HUES48 (cell line): ENCODE results near the gene CD34.
"Not testable (repeated sequence)": the region's sequence is repeated elsewhere in the genome, so short reads cannot be mapped to it uniquely, and the experiment has no call there.

Experiments
- H3K27ac ChIP-seq: one replicate; pipeline ENCODE4 v1.7.0; 2013; ENCODE audit warnings: low read depth, low read length, inconsistent platforms
- H3K27me3 ChIP-seq: 2 replicates; pipeline ENCODE4 v1.6.1; 2013; ENCODE audit warnings: mild to moderate bottlenecking, low read length; ENCODE audit not compliant: control insufficient read depth, insufficient read depth
- H3K36me3 ChIP-seq: 2 replicates; pipeline ENCODE4 v1.6.1; 2013; ENCODE audit warnings: low read length; ENCODE audit not compliant: control insufficient read depth, insufficient read depth
- H3K4me1 ChIP-seq: 2 replicates; pipeline ENCODE4 v1.6.1; 2013; ENCODE audit warnings: mild to moderate bottlenecking, low read length; ENCODE audit not compliant: control insufficient read depth, insufficient read depth
- H3K4me3 ChIP-seq: 2 replicates; pipeline ENCODE4 v1.5.1; 2013; ENCODE audit warnings: mild to moderate bottlenecking, low read depth, low read length
- H3K9ac ChIP-seq: 2 replicates; pipeline ENCODE4 v1.6.1; 2013; ENCODE audit warnings: mild to moderate bottlenecking, low read depth, low read length, moderate library complexity
- H3K9me3 ChIP-seq: 2 replicates; pipeline ENCODE4 v1.6.1; 2013; ENCODE audit warnings: low read length; ENCODE audit not compliant: control insufficient read depth, insufficient read depth

Gene CD34

DNA sequence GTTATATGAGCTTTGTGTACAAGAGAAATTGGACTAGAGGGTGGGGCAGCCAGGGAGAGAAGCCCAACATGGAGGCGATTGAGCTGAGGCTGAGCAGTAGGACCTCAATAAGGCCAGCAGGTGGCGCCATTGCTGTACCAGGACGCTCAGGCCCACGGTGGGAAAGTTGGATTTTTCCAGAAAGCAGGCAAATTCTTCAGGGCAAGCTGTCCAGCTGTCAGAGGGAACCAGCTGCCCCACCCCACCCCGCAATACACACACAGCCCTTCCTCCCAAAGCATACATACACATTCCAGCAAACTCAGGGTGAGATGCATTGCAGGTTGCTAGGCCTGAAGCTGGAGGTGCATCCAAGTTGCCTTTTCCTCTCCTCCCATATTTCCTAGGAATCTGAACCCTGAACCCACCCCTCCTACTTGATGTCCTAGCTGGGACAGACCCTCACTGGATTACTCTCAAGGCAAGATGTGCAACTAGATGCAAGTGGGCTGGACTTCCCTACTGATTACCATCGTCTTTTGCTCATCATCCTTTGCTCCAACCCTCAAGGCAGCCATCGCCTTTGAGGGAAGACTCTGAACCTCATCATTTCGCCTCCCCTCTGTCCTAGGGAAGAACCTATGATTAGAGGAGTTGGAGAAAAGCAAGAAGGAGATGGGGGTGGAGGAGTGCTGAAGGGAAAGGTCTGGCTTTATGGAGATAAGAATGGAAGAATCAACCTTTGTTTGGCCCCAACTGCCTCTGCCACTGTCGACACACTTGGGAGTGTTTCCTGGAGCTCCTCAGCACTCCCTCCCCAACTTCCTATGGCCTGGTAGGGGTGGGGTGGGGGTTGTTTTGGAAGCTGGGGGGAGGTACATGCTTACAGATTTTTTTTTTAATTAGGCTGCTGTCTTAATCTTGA, 25.5 kb downstream of the CD34 start:
- Histone ChIP-seq H3K4me1 (no peaks in the 10 kb centered on the region), H3K27me3 (0 out of 2 replicates have a peak, but pooled peaks cover 3% of the 10 kb centered on the region), H3K9ac (no peak overlapping the region), H3K4me3 (no peak overlapping the region), H3K9me3 (no peaks in the 10 kb centered on the region), H3K36me3 (no peaks in the 10 kb centered on the region), H3K27ac (no peak overlapping the region)

DNA sequence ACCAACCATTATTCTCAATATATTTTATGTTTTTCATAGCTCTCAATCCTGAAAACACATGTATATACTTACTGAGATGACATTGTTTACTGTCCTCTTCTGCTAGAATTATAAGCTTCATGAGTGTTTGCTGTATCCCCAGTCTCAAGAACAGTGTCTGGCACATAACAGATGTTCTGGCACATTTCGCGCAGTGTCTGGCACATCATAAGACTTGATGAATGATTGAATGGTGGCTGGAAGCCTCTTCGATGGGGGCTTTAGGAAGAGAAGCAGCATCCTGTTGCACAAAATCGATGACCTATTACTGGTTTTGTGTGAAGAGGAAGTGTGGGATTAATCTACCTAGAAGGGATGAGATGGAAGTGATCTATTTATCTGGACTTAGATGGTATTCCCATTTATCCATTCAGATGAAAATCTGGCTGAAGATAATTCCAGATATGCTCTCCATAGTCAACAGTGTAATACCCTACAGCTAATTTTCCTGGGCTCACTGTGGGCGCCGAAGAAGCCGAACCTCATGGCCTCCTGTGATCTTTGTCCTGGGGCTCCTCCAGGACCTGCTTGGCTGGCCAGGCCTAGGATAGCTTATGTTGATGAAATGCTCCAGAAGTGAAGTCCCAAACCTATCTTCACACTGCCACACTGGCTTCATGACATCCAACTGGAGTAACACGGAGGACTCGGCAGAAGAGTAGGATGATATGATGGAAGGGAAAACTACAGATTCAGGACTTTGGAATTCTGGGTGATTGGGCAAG, 26.5 kb downstream of the CD34 start:
- Histone ChIP-seq H3K27ac (no peak overlapping the region), H3K9ac (no peak overlapping the region), H3K4me3 (no peak overlapping the region), H3K36me3 (no peaks in the 10 kb centered on the region), H3K9me3 (no peaks in the 10 kb centered on the region), H3K4me1 (no peaks in the 10 kb centered on the region), H3K27me3 (0 out of 2 replicates have a peak, but pooled peaks cover 3% of the 10 kb centered on the region)

DNA sequence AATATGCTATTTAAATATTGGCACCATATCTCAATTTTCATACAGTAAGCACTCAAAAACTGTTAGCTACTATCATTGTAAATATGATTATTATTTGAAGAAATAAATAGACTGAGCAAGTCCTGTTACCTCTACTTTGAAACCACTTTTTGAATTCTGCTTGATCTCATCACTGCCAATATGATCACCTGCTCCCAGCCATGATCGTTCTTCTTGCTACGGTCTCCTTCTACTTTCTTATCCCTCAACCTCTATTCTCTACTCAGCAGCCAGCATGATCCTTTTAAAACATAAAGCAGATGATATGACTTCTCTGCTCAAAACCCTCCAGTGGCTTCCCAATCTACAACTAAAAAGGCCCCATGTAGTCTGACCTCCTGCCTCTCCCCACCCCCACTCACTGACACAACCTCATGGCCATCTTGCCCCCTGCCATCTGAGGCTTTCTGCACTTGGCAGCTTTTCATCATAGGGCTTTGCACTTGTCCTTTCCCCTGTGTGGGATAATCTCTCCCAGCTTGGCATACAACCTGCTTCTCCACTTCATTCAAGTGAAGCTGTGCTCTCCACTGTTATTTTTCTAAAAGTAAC, 27.2 kb downstream of the CD34 start:
- H3K4me3 ChIP-seq = no peak overlapping the region
- no peaks in the 10 kb centered on the region for H3K4me1 ChIP-seq
- H3K9ac ChIP-seq = no peak overlapping the region
- no peaks in the 10 kb centered on the region for H3K36me3 ChIP-seq
- no peaks in the 10 kb centered on the region for H3K9me3 ChIP-seq
- H3K27me3 ChIP-seq = 0 out of 2 replicates have a peak, but pooled peaks cover 3% of the 10 kb centered on the region
- no peak overlapping the region for H3K27ac ChIP-seq

DNA sequence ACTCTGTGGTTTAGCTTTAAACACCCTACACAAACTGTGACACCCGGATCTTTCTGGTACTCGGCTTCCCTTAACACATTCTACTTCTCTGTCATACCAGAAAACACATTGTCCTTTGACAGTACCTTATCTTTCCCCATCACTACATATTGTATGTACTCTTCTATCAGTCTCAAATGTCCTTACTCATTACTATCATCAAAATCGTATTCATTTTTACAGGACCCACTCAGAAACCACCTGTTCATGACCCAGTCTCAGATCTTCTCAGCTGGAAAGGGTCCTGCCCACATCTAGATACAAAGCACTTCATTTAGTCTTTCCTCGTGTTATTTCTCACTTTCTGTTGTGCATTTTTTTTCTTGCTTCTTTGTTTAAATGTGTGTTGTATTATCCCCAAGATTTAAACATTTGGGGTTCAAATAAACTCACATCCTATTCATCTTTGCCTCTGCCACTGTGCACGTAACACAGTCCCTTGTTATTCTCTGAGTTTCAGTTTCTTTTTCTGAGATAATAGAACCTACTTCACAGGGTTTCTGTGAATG, 27.7 kb downstream of the CD34 start:
- no peaks in the 10 kb centered on the region for H3K9me3 ChIP-seq
- H3K4me3 ChIP-seq = no peak overlapping the region
- H3K4me1 ChIP-seq = no peaks in the 10 kb centered on the region
- H3K27me3 ChIP-seq = 0 out of 2 replicates have a peak, but pooled peaks cover 3% of the 10 kb centered on the region
- H3K27ac ChIP-seq = no peak overlapping the region
- no peak overlapping the region for H3K9ac ChIP-seq
- H3K36me3 ChIP-seq = no peaks in the 10 kb centered on the region

DNA sequence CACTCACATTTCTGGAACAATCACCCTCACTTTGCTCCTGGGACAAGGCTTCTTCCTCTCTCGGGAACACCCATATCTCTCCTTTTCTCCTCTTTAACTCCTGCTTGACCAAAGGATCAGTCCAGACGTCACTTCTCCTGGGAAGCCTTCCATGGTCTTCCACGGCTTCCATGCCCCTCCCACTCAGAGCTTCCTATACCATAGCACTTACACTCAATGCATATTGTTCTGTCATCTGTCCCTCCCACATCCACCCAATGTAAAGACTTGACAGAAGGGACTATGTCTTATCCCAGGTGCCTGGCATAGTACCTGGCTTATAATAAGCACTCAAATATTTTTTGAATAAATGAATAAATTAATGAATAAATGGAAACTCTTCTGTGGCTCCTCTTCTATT, 28.2 kb downstream of the CD34 start:
- H3K27me3 ChIP-seq = 0 out of 2 replicates have a peak, but pooled peaks cover 3% of the 10 kb centered on the region
- no peak overlapping the region for H3K9ac ChIP-seq
- H3K36me3 ChIP-seq = no peaks in the 10 kb centered on the region
- H3K9me3 ChIP-seq = no peaks in the 10 kb centered on the region
- H3K4me1 ChIP-seq = no peaks in the 10 kb centered on the region
- no peak overlapping the region for H3K27ac ChIP-seq
- H3K4me3 ChIP-seq = no peak overlapping the region

DNA sequence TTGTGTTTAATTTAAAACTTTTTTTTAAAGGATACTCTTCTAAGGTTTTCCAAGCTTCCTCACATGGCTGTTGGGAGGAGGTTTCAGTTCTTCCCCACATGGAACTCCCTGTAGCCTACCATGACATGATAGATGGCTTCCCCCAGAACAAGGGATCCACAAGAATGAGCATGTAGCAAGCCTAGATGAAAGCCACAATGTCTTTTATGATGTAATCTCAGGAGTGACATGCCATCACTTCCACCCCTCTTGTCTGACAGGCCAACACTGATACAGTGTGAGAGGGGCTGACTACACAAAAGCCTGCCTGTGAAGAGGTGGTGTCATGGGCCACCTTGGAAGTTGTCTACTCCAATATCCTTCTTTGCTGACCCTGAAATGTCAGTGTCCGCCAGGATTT, 32.0 kb downstream of the CD34 start:
- Histone ChIP-seq H3K9me3 (no peaks in the 10 kb centered on the region), H3K4me1 (no peaks in the 10 kb centered on the region), H3K9ac (no peak overlapping the region), H3K36me3 (no peaks in the 10 kb centered on the region), H3K27ac (no peak overlapping the region), H3K27me3 (no peaks in the 10 kb centered on the region), H3K4me3 (no peak overlapping the region)

DNA sequence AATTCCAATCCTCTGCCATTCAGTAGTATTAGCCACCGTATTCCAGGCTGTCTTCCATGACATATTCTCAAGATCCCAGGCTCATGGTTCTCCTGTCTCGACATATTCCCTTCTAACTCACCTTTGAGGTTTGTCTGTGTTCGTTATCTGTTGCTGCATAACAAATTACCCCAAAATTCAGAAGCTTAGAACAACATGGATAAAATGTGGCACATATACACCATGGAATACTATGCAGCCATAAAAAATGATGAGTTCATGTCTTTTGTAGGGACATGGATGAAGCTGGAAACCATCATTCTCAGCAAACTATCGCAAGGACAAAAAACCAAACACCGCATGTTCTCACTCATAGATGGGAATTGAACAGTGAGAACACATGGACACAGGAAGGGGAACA, 33.0 kb downstream of the CD34 start:
- not testable (repeated sequence) for H3K27me3 ChIP-seq, H3K9ac ChIP-seq, H3K9me3 ChIP-seq, H3K27ac ChIP-seq, H3K4me1 ChIP-seq, H3K36me3 ChIP-seq, H3K4me3 ChIP-seq

DNA sequence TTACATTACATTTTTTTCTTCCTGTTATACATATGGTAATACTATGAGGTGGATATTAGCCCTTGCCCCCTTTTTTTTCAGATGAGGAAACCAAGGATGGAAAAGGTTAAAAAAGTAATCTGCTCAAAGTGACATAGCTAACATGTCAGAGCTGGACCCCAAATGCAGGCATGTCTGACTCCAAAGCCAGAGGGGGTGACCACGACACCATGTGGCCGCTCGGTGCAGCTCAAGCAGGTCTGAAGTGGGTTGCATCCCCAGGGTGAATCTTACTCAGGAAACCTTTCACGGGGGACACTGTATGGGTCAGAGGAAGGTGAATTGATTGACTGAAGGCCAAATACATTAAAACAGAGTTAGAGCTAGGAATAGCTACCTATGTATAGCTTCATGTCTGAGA, 34.8 kb downstream of the CD34 start:
- no peak overlapping the region for H3K9ac ChIP-seq
- H3K27me3 ChIP-seq = no peaks in the 10 kb centered on the region
- no peaks in the 10 kb centered on the region for H3K36me3 ChIP-seq
- H3K27ac ChIP-seq = no peak overlapping the region
- H3K9me3 ChIP-seq = no peaks in the 10 kb centered on the region
- H3K4me3 ChIP-seq = no peak overlapping the region
- H3K4me1 ChIP-seq = no peaks in the 10 kb centered on the region

DNA sequence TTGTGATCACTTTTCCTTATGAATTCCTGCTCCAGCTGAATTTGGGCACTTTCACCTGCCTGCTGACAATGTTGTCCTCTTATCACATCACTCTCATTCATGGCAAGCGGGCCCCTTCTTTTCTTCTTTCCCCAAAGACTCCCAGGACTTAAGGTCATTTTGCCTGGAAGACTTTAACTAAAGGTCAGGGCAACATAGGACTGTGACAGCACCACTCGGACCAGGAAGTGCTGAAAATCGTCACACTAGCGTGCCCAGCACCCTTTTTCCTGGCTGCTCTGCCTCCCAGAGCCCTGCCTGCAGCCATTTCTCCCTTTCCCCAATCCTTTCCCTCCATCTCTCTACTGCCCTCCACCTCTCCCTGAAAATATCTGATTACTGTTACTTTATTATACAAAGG, 35.4 kb downstream of the CD34 start:
- H3K4me1 ChIP-seq = no peaks in the 10 kb centered on the region

DNA sequence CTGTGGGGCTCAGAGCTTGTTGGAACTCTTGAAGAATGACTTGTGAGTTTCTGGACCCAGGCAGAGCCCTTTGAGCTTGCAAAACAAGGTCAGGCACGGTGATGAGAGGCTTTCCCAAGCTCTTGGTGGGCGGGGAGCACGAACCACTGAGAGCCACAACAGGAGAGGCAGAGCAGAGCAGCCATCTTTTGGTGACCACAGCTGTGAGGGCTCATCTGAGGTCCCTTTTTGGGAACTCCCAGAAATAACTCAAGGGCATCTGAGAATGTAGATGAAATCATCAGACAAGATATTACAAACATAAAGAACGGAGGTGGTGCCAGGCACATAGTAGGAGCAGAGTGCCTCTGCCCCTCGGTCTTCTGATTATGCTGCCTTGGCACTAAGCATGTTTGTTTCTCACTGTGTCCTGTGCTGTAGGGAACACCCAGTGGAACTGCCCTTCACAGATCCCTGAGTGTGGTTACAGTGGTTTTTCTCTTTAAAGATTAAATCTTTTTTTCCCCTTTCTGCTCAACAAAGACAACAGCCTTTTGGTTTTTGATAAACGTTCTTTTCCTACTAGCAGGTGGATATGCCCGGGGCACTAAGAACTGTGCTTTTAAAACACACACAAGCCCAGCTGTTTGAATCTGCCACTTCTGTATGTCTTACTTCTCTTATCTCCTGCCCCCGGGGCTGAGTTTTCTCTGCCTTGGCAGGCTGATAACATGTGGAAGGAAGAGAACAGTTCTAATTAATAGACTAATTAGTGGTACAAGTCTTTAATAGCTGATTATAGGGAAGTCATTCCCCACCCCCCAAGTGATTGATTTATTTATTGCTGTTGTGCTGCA, 37.7 kb downstream of the CD34 start:
- Histone ChIP-seq H3K27ac (no peak overlapping the region), H3K4me1 (peaks cover 4% of the 10 kb centered on the region; the same call in 1 of the 2 replicates), H3K36me3 (no peaks in the 10 kb centered on the region), H3K27me3 (peaks cover 20% of the 10 kb centered on the region), H3K9me3 (no peaks in the 10 kb centered on the region), H3K4me3 (no peak overlapping the region), H3K9ac (no peak overlapping the region)

More for the DNA sequence above, 35.4 kb downstream of the CD34 start:
- Histone ChIP-seq H3K9ac (no peak overlapping the region), H3K36me3 (no peaks in the 10 kb centered on the region), H3K4me3 (no peak overlapping the region), H3K27me3 (peaks cover 3% of the 10 kb centered on the region), H3K27ac (no peak overlapping the region), H3K9me3 (no peaks in the 10 kb centered on the region)
